Loucy (cell line): ENCODE measurements around the gene CEP112.
"Not testable (repeated sequence)": the region's sequence is repeated elsewhere in the genome, so short reads cannot be mapped to it uniquely, and the experiment has no call there.

Experiments
- H2AFZ ChIP-seq: fragments of 200-600 bp; sonication (generic); 2 replicates; pipeline ENCODE4 v1.6.0; 2016; ENCODE audit warnings: antibody characterized with exemption, mild to moderate bottlenecking, low read length, moderate library complexity
- H3F3A ChIP-seq: fragments of 200-600 bp; 2 replicates; pipeline ENCODE4 v1.6.0; 2016; ENCODE audit warnings: antibody characterized with exemption, low read depth, mild to moderate bottlenecking
- H3K27me3 ChIP-seq: fragments of 200-600 bp; sonication (generic); 2 replicates; pipeline ENCODE4 v1.6.1; 2014; ENCODE audit warnings: low read length, mild to moderate bottlenecking; ENCODE audit not compliant: insufficient read depth, poor library complexity, severe bottlenecking
- H3K36me3 ChIP-seq: fragments of 200-600 bp; sonication (generic); 2 replicates; pipeline ENCODE4 v1.6.1; 2016; ENCODE audit warnings: low read length; ENCODE audit not compliant: insufficient read depth
- H3K4me1 ChIP-seq: fragments of 200-600 bp; sonication (generic); 2 replicates; pipeline ENCODE4 v1.5.1; 2014; ENCODE audit warnings: low read length, mild to moderate bottlenecking; ENCODE audit not compliant: insufficient read depth, poor library complexity, severe bottlenecking
- H3K4me2 ChIP-seq: fragments of 200-600 bp; sonication (generic); 2 replicates; pipeline ENCODE4 v1.6.0; 2014; ENCODE audit warnings: antibody characterized with exemption, low read length, low read depth, mild to moderate bottlenecking; ENCODE audit not compliant: poor library complexity, severe bottlenecking
- H3K4me3 ChIP-seq: fragments of 200-600 bp; sonication (generic); 2 replicates; pipeline ENCODE4 v1.5.1; 2014; ENCODE audit warnings: low read length, mild to moderate bottlenecking, mixed read lengths; ENCODE audit not compliant: poor library complexity, severe bottlenecking
- H3K79me2 ChIP-seq: fragments of 200-600 bp; sonication (generic); 2 replicates; pipeline ENCODE4 v1.6.1; 2014; ENCODE audit warnings: low read length; ENCODE audit not compliant: insufficient read depth
- H3K9ac ChIP-seq: fragments of 200-600 bp; sonication (generic); 2 replicates; pipeline ENCODE4 v1.6.0; 2014; ENCODE audit warnings: mild to moderate bottlenecking, low read depth, low read length, moderate library complexity; ENCODE audit not compliant: poor library complexity, severe bottlenecking
- H3K9me2 ChIP-seq: fragments of 200-600 bp; sonication (generic); replicated peaks from 2 replicates; pipeline ENCODE4 v1.6.1; 2016; ENCODE audit warnings: low read depth, low read length, mixed read lengths
- H3K9me3 ChIP-seq: fragments of 200-600 bp; sonication (generic); 2 replicates; pipeline ENCODE4 v1.6.1; 2014; ENCODE audit warnings: mild to moderate bottlenecking, antibody characterized with exemption, low read length, low read depth; ENCODE audit not compliant: insufficient read depth
- H4K20me1 ChIP-seq: fragments of 200-600 bp; sonication (generic); 2 replicates; pipeline ENCODE4 v1.6.0; 2014; ENCODE audit warnings: antibody characterized with exemption, low read length, mild to moderate bottlenecking; ENCODE audit not compliant: insufficient read depth, poor library complexity, severe bottlenecking
- EZH2phosphoT487 ChIP-seq: fragments of 200-600 bp; IDR thresholded peaks from 2 replicates; pipeline ENCODE4 v1.6.1; 2018; ENCODE audit warnings: antibody characterized with exemption, mild to moderate bottlenecking, moderate library complexity, borderline replicate concordance
- TF ChIP-seq, protein P1 (sequence below): fragments of 200-600 bp; sonication (generic); conservative IDR thresholded peaks from 2 replicates; pipeline ENCODE4 v1.5.1; 2014; ENCODE audit warnings: mild to moderate bottlenecking, antibody characterized with exemption, low read length

Gene CEP112

DNA sequence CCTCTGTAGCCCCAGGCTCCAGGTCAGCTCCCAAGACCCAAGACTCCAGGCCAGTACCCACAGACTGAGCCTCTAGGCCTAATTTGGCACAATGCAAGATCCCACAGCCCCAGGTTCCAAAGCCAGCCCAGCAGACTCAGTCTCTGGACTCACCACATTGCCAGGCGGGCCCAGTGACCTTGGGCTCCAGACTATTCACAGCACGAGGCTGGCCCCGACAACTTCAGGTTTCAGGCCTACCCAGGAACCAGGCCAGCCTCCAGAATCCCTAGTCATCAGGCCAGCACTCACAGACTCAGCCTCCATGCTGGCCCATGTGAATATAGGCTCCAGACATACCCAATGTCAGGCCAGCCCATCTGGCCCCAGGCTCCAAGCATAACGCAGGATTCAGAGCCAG lies 103.8 kb downstream of the CEP112 start:
- Histone ChIP-seq H3K9me3 (no peaks in the 10 kb centered on the region), H4K20me1 (no peaks in the 10 kb centered on the region), H2AFZ (no peak overlapping the region), H3K4me2 (no peak overlapping the region), H3K4me3 (no peak overlapping the region), H3K27me3 (no peaks in the 10 kb centered on the region), H3K36me3 (no peaks in the 10 kb centered on the region), H3K79me2 (no peaks in the 10 kb centered on the region), H3K4me1 (no peaks in the 10 kb centered on the region), H3F3A (no peaks in the 10 kb centered on the region), H3K9ac (no peak overlapping the region), H3K9me2 (no peaks in the 10 kb centered on the region)
- TF ChIP-seq, protein P1, sequence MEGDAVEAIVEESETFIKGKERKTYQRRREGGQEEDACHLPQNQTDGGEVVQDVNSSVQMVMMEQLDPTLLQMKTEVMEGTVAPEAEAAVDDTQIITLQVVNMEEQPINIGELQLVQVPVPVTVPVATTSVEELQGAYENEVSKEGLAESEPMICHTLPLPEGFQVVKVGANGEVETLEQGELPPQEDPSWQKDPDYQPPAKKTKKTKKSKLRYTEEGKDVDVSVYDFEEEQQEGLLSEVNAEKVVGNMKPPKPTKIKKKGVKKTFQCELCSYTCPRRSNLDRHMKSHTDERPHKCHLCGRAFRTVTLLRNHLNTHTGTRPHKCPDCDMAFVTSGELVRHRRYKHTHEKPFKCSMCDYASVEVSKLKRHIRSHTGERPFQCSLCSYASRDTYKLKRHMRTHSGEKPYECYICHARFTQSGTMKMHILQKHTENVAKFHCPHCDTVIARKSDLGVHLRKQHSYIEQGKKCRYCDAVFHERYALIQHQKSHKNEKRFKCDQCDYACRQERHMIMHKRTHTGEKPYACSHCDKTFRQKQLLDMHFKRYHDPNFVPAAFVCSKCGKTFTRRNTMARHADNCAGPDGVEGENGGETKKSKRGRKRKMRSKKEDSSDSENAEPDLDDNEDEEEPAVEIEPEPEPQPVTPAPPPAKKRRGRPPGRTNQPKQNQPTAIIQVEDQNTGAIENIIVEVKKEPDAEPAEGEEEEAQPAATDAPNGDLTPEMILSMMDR = no peak
- TF ChIP-seq EZH2phosphoT487 = no peak

DNA sequence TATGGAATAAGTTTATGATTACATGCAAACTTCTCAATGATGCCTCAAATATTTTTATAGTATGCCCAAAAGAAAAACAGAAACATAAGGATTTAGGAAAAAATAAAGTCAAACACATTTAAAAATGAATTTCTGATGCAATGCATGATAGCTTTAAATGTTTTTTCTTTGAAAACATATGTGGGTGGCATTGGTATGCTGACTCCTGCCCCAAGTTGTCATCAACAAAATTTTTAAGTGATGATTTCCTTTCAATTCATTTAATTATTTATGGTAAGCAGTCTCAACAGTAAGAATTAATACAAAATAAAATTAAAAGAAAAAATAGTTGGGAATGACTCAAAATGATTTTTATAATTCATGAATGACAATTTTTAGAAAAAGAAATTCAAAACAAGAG lies 104.9 kb downstream of the CEP112 start:
- H3K4me3 ChIP-seq = no peak overlapping the region
- H3K4me1 ChIP-seq = no peaks in the 10 kb centered on the region
- no peaks in the 10 kb centered on the region for H3K79me2 ChIP-seq
- H3K27me3 ChIP-seq = no peaks in the 10 kb centered on the region
- no peaks in the 10 kb centered on the region for H3K9me3 ChIP-seq
- no peak for TF ChIP-seq EZH2phosphoT487
- TF ChIP-seq, protein P1 = no peak
- H3K4me2 ChIP-seq = no peak overlapping the region
- H3K9ac ChIP-seq = no peak overlapping the region
- no peaks in the 10 kb centered on the region for H3K9me2 ChIP-seq
- H3K36me3 ChIP-seq = no peaks in the 10 kb centered on the region
- no peaks in the 10 kb centered on the region for H3F3A ChIP-seq
- H4K20me1 ChIP-seq = no peaks in the 10 kb centered on the region
- H2AFZ ChIP-seq = no peak overlapping the region

DNA sequence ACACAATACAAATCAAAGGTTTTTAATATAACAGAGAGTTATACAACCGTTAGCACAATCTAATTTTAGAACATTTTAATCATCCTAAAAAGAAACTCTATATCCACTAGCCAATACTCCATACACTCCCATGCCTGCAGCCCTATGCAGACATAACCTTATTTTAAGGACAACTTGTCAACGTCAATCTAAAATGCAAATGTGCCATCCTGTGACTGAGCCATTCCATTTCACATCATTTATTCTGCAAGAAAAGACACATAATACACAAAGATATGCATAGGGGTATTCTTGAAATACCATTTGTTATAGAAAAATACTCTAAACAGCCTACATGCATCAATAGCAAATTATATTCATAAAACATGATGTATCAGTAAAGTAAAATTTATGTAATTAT lies 106.7 kb downstream of the CEP112 start:
- H4K20me1 ChIP-seq = no peaks in the 10 kb centered on the region

DNA sequence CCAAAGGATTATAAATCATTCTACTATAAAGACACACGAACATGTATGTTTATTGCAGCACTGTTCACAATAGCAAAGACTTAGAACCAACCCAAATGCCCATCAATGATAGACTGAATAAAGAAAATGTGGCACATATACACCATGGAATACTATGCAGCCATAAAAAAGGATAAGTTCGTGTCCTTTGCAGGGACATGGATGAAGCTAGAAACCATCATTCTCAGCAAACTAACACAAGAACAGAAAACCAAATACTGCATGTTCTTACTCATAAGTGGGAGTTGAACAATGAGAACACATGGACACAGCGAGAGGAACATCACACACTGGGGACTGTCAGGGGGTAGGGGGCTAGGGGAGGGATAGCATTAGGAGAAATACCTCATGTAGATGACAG lies 111.3 kb downstream of the CEP112 start:
- H3K27me3 ChIP-seq, H3K9ac ChIP-seq, H3K9me2 ChIP-seq, H3F3A ChIP-seq, H3K36me3 ChIP-seq, H3K4me2 ChIP-seq, H2AFZ ChIP-seq, H4K20me1 ChIP-seq, H3K4me3 ChIP-seq, H3K79me2 ChIP-seq, H3K4me1 ChIP-seq, H3K9me3 ChIP-seq: not testable (repeated sequence)

More for the DNA sequence above, 106.7 kb downstream of the CEP112 start:
- no peaks in the 10 kb centered on the region for H3K27me3 ChIP-seq
- H3K9me3 ChIP-seq = no peaks in the 10 kb centered on the region
- H3K4me1 ChIP-seq = no peaks in the 10 kb centered on the region
- H3K36me3 ChIP-seq = no peaks in the 10 kb centered on the region
- H3K9ac ChIP-seq = no peak overlapping the region
- TF ChIP-seq, protein P1 = no peak
- TF ChIP-seq EZH2phosphoT487 = no peak
- no peaks in the 10 kb centered on the region for H3K79me2 ChIP-seq
- no peaks in the 10 kb centered on the region for H3F3A ChIP-seq
- H3K4me3 ChIP-seq = no peak overlapping the region
- no peak overlapping the region for H2AFZ ChIP-seq
- no peak overlapping the region for H3K4me2 ChIP-seq
- no peaks in the 10 kb centered on the region for H3K9me2 ChIP-seq
